K562 (cell line): Measurements from ENCODE around the gene MRPS18B. TPM values are rescaled to one million over a fixed set of nuclear protein-coding genes. Genes with fewer than 3 reads are reported as not detected.

Source experiments
- BRF1 ChIP-seq: IDR thresholded peaks from 3 replicates; pipeline ENCODE4 v1.6.1; 2011; ENCODE audit warnings: borderline replicate concordance, mild to moderate bottlenecking; ENCODE audit not compliant: insufficient read length; ENCODE audit errors: extremely low read depth
- CCNT2 ChIP-seq: IDR thresholded peaks from 2 replicates; pipeline ENCODE4 v1.6.1; 2011; ENCODE audit warnings: borderline replicate concordance, low read depth, mild to moderate bottlenecking, moderate library complexity, mixed read lengths, low read length; ENCODE audit not compliant: insufficient read length; ENCODE audit errors: extremely low read depth
- CXXC5 ChIP-seq: fragments of 250-450 bp; sonication (Bioruptor Pico); IDR thresholded peaks from 2 replicates; pipeline ENCODE4 v1.8.0; 2022; ENCODE audit warnings: inconsistent platforms, mild to moderate bottlenecking, moderate library complexity
- ELK3 ChIP-seq: fragments of 450-650 bp; formaldehyde crosslinking; IDR thresholded peaks from 2 replicates; pipeline ENCODE4 v1.4.0; 2020; ENCODE audit warnings: mild to moderate bottlenecking
- FOXA3 ChIP-seq, 2 experiments: fragments of 450-650 bp in 1 of 2; sonication (generic) in 1 of 2; formaldehyde crosslinking; IDR thresholded peaks in 1 of 2; conservative IDR thresholded peaks in 1 of 2; 2 replicates each; pipeline versions ENCODE4 v1.4.0 to v1.8.0; 2020 to 2022; ENCODE audit warnings: mild to moderate bottlenecking in 2 of 2, missing genetic modification reagents in 1 of 2
- FOXJ3 ChIP-seq: sonication (generic); formaldehyde crosslinking; IDR thresholded peaks from 2 replicates; pipeline ENCODE4 v1.4.0; 2020; ENCODE audit warnings: mild to moderate bottlenecking, missing genetic modification reagents
- HINFP ChIP-seq: fragments of 450-650 bp; conservative IDR thresholded peaks from 2 replicates; pipeline ENCODE4 v1.6.1; 2016; ENCODE audit warnings: missing genetic modification characterization, low read depth, mild to moderate bottlenecking, control low read depth, missing compliant biosample characterization
- NONO ChIP-seq, 2 experiments: fragments of 200-400 bp in 1 of 2; fragments of 450-650 bp in 1 of 2; formaldehyde crosslinking in 1 of 2; IDR thresholded peaks; 2 replicates each; pipeline ENCODE4 v1.6.1; 2017; ENCODE audit warnings: low read depth in 2 of 2, mild to moderate bottlenecking in 2 of 2, moderate library complexity in 2 of 2, low read length in 1 of 2
- NR2C1 ChIP-seq, 2 experiments: fragments of 450-650 bp; IDR thresholded peaks; 2 replicates each; pipeline ENCODE4 v1.6.1; 2017; ENCODE audit warnings: mild to moderate bottlenecking in 2 of 2, antibody characterized with exemption in 1 of 2, inconsistent platforms in 1 of 2, missing compliant biosample characterization in 1 of 2, missing genetic modification characterization in 1 of 2
- PBX2 ChIP-seq, 2 experiments: IDR thresholded peaks in 1 of 2; conservative IDR thresholded peaks in 1 of 2; 2 replicates each; pipeline ENCODE4 v1.6.1; 2016; ENCODE audit warnings: low read depth in 2 of 2, mild to moderate bottlenecking in 1 of 2, missing compliant biosample characterization in 1 of 2, missing genetic modification characterization in 1 of 2, moderate library complexity in 1 of 2
- PCBP2 ChIP-seq: fragments of 200-400 bp; formaldehyde crosslinking; IDR thresholded peaks from 2 replicates; pipeline ENCODE4 v1.6.1; 2018; ENCODE audit warnings: low read length, low read depth, mild to moderate bottlenecking, moderate library complexity; ENCODE audit not compliant: poor library complexity, severe bottlenecking
- SMARCE1 ChIP-seq: fragments of 450-650 bp; IDR thresholded peaks from 2 replicates; pipeline ENCODE4 v1.7.1; 2016; ENCODE audit warnings: mild to moderate bottlenecking
- ZBTB1 ChIP-seq: sonication (generic); formaldehyde crosslinking; IDR thresholded peaks from 2 replicates; pipeline ENCODE4 v1.8.1; 2023; ENCODE audit warnings: missing genetic modification reagents, low read depth, mild to moderate bottlenecking, borderline replicate concordance
- ZKSCAN3 ChIP-seq: fragments of 250-450 bp; sonication (Bioruptor Pico); IDR thresholded peaks from 2 replicates; pipeline ENCODE4 v1.4.0; 2020
- polyA plus RNA-seq, 8 experiments: library from polyadenylated mRNA; depleted of rRNA in 4 of 8; stranded (reverse) in 5 of 8; unstranded in 3 of 8; fragments of >200 nt; fragmentation: Nextera tagmentation in 2 of 8; fragmentation: Illumina TruSeq in 1 of 8; extraction: Ambion mirVana in 2 of 8; extraction: Trizol in 1 of 8; gene quantifications; 2 replicates each; pipeline versions ENCODE4 v1.2.1 to v1.2.3, GENCODE V29; 2011 to 2014; ENCODE audit warnings: inconsistent platforms in 1 of 8, missing spikeins in 1 of 8
- total RNA-seq, 7 experiments: library from RNA; depleted of rRNA in 6 of 7; stranded (reverse); fragments of >200 nt in 6 of 7; fragmentation: Illumina TruSeq in 2 of 7; extraction: Trizol in 2 of 7; gene quantifications; 2 replicates each; pipeline versions ENCODE4 v1.2.1 to v1.2.3, GENCODE V29; 2011 to 2021; ENCODE audit warnings: low replicate concordance in 1 of 7
- TF ChIP-seq, protein P1 (sequence below): fragments of 250-450 bp; sonication (Bioruptor Pico); IDR thresholded peaks from 2 replicates; pipeline ENCODE4 v1.5.0; 2021; ENCODE audit warnings: mild to moderate bottlenecking, moderate library complexity

The MRPS18B gene
- total and polyA plus RNA-seq, 9 of the 15 experiments (the other 6 are each of a cell fraction or from before 2014, with no cell fraction given): 132 to 383 (median 178) TPM

- TF ChIP-seq BRF1 (no peak), CCNT2 (no peak), ZBTB1 (CRISPR knock-in tag) (no peak), PBX2 (CRISPR knock-in tag; IDR thresholded peaks at IDR 0.05; ENCODE audit: low read depth) (no peak), PBX2 (tag; conservative IDR thresholded peaks at IDR 0.05; ENCODE audit: low read depth) (0 out of 2 replicates have a peak, but pooled peaks have one; percentile 31), SMARCE1 (no peak), FOXA3 (CRISPR knock-in tag; conservative IDR thresholded peaks at IDR 0.05 in 1 of 2, IDR thresholded peaks at IDR 0.05 in 1 of 2) (no peak), NR2C1 (IDR thresholded peaks at IDR 0.05) (no peak), NR2C1 (tag; IDR thresholded peaks at IDR 0.05) (no peak; the same call in 1 of the 2 replicates), HINFP (tag) (no peak), NONO (IDR thresholded peaks at IDR 0.05; ENCODE audit: low read depth in 2 of 2, low read length in 1 of 2) (no peak), ZKSCAN3 (CRISPR knock-in tag) (no peak), PCBP2 (peak; percentile 55), ELK3 (CRISPR knock-in tag) (peak; percentile 0; the same call in 1 of the 2 replicates), CXXC5 (CRISPR knock-in tag) (no peak), FOXJ3 (CRISPR knock-in tag) (no peak)
- TF ChIP-seq, protein P1, sequence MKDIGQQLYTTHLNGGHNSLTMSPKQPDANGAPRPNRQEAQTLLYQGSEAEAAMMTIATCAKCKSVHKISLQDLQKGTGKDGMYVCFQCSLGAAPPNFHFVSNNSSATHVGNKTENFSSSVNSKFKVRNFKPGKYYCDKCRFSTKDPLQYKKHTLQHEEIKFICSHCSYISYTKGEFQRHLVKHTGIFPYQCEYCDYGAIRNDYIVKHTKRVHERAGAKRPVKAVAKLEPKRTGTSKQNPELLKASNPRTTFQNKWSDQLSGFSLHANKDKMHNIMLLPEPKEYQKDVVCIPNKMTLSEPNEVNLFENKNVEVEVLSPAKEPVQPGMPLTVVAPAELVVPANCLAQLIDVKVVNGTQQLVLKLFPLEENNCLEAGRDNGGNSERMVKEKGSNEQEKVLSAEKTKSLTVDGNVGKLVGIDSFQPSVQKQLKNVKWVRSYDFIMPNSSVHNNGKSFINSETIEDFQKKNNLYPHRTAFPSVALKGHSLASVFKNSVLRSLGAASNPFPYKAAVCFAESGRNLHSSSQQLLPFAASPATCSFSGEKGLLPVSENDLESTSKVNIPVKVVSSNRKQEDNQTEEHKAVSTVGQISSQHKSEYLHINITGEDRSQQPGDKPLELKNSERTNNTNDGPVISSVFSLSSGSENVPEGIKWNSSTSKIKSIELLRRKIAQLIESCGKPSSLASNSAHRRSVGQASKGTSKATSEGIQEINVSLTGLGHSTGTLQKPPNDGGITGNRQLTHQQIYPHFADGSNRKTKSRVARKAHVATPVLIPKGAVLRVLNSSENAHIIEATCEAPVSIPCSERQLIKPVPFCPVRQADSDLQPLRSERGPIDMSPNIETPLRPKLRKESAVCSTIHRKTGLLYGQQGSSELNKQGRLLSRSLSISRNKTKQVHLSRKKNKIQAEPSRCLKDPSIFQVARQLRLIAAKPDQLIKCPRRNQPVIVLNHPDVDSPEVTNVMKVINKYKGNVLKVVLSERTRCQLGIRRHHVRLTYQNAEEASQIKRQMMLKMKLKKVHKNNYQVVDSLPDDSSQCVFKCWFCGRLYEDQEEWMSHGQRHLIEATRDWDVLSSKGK (CRISPR knock-in tag): no peak
Measured at GRCh38 chr6:30615958-30616810, 1.5 kb upstream of the MRPS18B start (continued).
